Left renal pelvis (tissue), 4 donors: ENCODE measurements around the gene ENG. TPM values are rescaled to one million over a fixed set of nuclear protein-coding genes. Genes with fewer than 3 reads are reported as not detected.
"Not testable (repeated sequence)": the region's sequence is repeated elsewhere in the genome, so short reads cannot be mapped to it uniquely, and the experiment has no call there.

Experiments
- DNase-seq, 4 donors: peaks; one replicate each; pipeline ENCODE4 v3.0.0-alpha.2; 2013; ENCODE audit warnings: low read depth in 4 of 4, low spot score in 3 of 4
- polyA plus RNA-seq, 4 donors: library from polyadenylated mRNA; unstranded; fragments of 120-200 nt; gene quantifications; one replicate each; pipeline ENCODE4 v1.2.1, GENCODE V29; 2013; ENCODE audit not compliant: insufficient read length in 4 of 4

Gene ENG
- 10 to 100 TPM; 76.1 to 91.7 (median 83.2) TPM for polyA plus RNA-seq

GRCh38 chr9:127854184-127854806 lies at the start of gene ENG:
Gene ENG, minus strand, starts transcription at chr9:127854658. Its CDS starts 303 bp downstream, at chr9:127854355.
- DNase-seq: no peak

GRCh38 chr9:127903557-127904475 lies 49.4 kb upstream of the ENG start:
- no peak for DNase-seq

GRCh38 chr9:127899128-127899943 lies 44.9 kb upstream of the ENG start, which contains the start of gene ST6GALNAC6:
Gene ST6GALNAC6, minus strand, starts transcription at chr9:127899603. Its CDS starts 1,622 bp downstream, at chr9:127897981.
- DNase-seq: no peak

GRCh38 chr9:127898433-127899127 lies 44.1 kb upstream of the ENG start:
- no peak for DNase-seq

GRCh38 chr9:127897193-127897692 lies 42.8 kb upstream of the ENG start:
- DNase-seq: peak in 1 of 4 donors; percentile 79

- DNase-seq: no peak
Observed at GRCh38 chr9:127896395-127897192, 42.1 kb upstream of the ENG start.

- no peak for DNase-seq
Observed at GRCh38 chr9:127895811-127896210, 41.4 kb upstream of the ENG start.

- DNase-seq: no peak
Observed at GRCh38 chr9:127893392-127893791, 38.9 kb upstream of the ENG start.

GRCh38 chr9:127892831-127893230 lies 38.4 kb upstream of the ENG start:
- no peak for DNase-seq

GRCh38 chr9:127890053-127890452 lies 35.6 kb upstream of the ENG start:
- DNase-seq: no peak

GRCh38 chr9:127887792-127888191 lies 33.3 kb upstream of the ENG start:
- no peak for DNase-seq

GRCh38 chr9:127886401-127886972 lies 32.0 kb upstream of the ENG start:
- DNase-seq: no peak

GRCh38 chr9:127885508-127886281 lies 31.2 kb upstream of the ENG start:
- no peak for DNase-seq

- DNase-seq: no peak
Observed at GRCh38 chr9:127884976-127885490, 30.6 kb upstream of the ENG start.

GRCh38 chr9:127884427-127884911 lies 30.0 kb upstream of the ENG start:
- no peak for DNase-seq

- DNase-seq: no peak
Observed at GRCh38 chr9:127883959-127884358, 29.5 kb upstream of the ENG start.

- DNase-seq: not testable (repeated sequence)
Observed at GRCh38 chr9:127881715-127882114, 27.3 kb upstream of the ENG start.

GRCh38 chr9:127880143-127880542 lies 25.7 kb upstream of the ENG start:
- no peak for DNase-seq
